Measurements from ENCODE around the gene SEPSECS.

Gene SEPSECS

GRCh38 chr4:25159837-25160713, at the start of gene SEPSECS:
TSS of gene SEPSECS (minus strand) at chr4:25160449. CDS start at chr4:25160369, 80 bp downstream.
- TF ChIP-seq, protein P1, sequence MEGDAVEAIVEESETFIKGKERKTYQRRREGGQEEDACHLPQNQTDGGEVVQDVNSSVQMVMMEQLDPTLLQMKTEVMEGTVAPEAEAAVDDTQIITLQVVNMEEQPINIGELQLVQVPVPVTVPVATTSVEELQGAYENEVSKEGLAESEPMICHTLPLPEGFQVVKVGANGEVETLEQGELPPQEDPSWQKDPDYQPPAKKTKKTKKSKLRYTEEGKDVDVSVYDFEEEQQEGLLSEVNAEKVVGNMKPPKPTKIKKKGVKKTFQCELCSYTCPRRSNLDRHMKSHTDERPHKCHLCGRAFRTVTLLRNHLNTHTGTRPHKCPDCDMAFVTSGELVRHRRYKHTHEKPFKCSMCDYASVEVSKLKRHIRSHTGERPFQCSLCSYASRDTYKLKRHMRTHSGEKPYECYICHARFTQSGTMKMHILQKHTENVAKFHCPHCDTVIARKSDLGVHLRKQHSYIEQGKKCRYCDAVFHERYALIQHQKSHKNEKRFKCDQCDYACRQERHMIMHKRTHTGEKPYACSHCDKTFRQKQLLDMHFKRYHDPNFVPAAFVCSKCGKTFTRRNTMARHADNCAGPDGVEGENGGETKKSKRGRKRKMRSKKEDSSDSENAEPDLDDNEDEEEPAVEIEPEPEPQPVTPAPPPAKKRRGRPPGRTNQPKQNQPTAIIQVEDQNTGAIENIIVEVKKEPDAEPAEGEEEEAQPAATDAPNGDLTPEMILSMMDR (IDR thresholded peaks at IDR 0.05): no peak
- peak; percentile 96 for DNase-seq (ENCODE audit: low spot score)
- Histone ChIP-seq H3K27ac (peak within 1 kb of the TSS; percentile 90 to 98), H3K4me3 (peak within 1 kb of the TSS; percentile 93)

DNA sequence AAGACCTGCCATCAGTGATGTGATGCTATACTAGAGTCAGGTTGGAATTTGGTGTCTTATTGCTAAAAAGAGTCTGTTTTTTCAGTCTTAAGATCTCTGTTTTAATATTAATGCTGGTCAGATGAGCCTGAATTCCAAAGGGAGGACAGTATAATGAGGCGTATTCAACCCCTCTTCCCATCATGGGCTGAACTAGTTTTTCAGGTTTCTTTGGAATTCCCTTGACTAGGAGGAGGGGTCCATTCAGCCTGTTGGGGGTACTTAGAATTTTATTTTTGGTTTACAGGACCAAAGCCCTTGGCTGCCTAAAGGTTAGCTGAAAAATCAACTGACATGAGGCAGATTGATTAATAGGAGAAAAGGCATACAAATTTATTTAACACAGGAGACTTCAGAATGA, 49.5 kb upstream of the SEPSECS start:
- Histone ChIP-seq H3K27ac (no peak overlapping the region), H3K4me3 (no peak overlapping the region)
- TF ChIP-seq, protein P1 (IDR thresholded peaks at IDR 0.05): no peak
- no peak for DNase-seq (ENCODE audit: low spot score)

DNA sequence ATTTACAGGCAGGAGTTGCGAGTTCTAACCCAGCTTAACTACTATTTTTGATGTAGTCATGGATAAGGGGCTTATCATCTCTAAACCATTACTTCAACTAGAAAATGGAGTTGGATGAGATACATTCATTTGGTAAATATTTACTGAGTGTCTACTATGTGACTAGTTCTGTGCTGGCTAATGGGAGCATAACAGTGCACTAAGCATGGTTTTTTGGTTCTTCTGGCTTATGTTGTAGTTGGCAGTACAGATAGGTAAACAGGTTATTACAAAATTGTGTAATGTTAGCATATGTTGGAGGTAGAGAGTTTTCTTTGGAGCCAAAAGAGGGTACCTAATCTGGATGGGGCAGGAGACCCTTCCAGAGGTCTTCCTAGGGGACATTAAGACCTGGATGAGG, 47.7 kb upstream of the SEPSECS start:
- TF ChIP-seq, protein P1 (IDR thresholded peaks at IDR 0.05): no peak
- H3K27ac ChIP-seq: no peak overlapping the region
- H3K4me3 ChIP-seq: no peak overlapping the region
- no peak for DNase-seq (ENCODE audit: low spot score)

GRCh38 chr4:25198713-25199112, 38.5 kb upstream of the SEPSECS start:
- DNase-seq (ENCODE audit: low spot score): no peak
- H3K4me3 ChIP-seq: no peak overlapping the region
- TF ChIP-seq, protein P1 (IDR thresholded peaks at IDR 0.05): no peak
- no peak overlapping the region for H3K27ac ChIP-seq

DNA sequence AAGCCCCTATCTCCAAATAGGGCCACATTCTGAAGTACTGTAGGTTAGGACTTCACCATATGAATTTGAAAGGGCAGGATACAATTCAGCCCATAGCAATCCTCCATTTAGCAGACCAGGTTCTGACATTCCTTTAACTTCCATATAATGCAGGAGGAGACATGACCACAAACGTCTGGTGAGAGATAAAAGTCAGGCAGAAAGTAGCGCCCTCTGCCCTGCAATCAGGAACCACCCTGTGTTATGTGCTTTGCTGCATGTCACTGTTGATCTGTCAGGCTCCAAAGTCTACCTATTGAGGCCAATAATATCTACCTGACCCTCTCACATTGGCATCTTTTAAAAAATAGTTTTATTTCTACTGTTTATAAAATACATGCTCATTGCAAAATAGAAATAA, 30.2 kb upstream of the SEPSECS start:
- Histone ChIP-seq H3K27ac (no peak overlapping the region), H3K4me3 (no peak overlapping the region)
- DNase-seq (ENCODE audit: low spot score): no peak
- TF ChIP-seq, protein P1 (IDR thresholded peaks at IDR 0.05): no peak

- no peak for DNase-seq (ENCODE audit: low spot score)
- Histone ChIP-seq H3K4me3 (no peak overlapping the region), H3K27ac (no peak overlapping the region)
- TF ChIP-seq, protein P1 (IDR thresholded peaks at IDR 0.05): no peak
Observed at GRCh38 chr4:25184056-25184455, 23.8 kb upstream of the SEPSECS start.

GRCh38 chr4:25182937-25183336, 22.7 kb upstream of the SEPSECS start:
- Histone ChIP-seq H3K27ac (no peak overlapping the region), H3K4me3 (no peak overlapping the region)
- DNase-seq (ENCODE audit: low spot score): no peak
- TF ChIP-seq, protein P1 (IDR thresholded peaks at IDR 0.05): no peak
